ENCODE results near the gene DNAJB2. TPM values are rescaled to one million over a fixed set of nuclear protein-coding genes. Genes with fewer than 3 reads are reported as not detected.

Gene DNAJB2
- total RNA-seq, 1 donor from 2014 or later, result 92.8 TPM

DNA sequence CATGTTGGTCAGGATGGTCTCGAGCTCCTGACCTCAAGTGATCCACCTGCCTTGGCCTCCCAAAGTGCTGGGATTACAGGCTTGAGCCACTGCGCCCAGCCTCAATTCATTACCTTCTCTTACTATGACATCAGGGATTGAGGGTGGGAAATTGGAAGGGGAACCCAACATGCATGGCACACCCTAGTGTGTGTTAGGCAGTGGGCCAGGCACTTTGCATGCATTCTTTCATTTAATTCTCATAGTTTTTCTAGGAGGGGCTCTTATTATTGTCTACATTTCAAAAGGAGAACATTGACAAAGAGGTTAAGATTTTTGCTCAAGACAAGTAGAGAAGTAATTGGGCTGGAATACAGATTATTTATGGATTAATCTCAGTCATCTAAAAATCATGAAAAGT, 10.9 kb upstream of the DNAJB2 start:
- DNase-seq (ENCODE audit: extremely low spot score in 2 of 2), result no peak
- no peak for TF ChIP-seq POLR2AphosphoS5 (IDR thresholded peaks at IDR 0.05; ENCODE audit: insufficient read depth in 1 of 2, low read depth in 1 of 2)
- TF ChIP-seq POLR2A (IDR thresholded peaks at IDR 0.05), result no peak
- TF ChIP-seq, protein P1, sequence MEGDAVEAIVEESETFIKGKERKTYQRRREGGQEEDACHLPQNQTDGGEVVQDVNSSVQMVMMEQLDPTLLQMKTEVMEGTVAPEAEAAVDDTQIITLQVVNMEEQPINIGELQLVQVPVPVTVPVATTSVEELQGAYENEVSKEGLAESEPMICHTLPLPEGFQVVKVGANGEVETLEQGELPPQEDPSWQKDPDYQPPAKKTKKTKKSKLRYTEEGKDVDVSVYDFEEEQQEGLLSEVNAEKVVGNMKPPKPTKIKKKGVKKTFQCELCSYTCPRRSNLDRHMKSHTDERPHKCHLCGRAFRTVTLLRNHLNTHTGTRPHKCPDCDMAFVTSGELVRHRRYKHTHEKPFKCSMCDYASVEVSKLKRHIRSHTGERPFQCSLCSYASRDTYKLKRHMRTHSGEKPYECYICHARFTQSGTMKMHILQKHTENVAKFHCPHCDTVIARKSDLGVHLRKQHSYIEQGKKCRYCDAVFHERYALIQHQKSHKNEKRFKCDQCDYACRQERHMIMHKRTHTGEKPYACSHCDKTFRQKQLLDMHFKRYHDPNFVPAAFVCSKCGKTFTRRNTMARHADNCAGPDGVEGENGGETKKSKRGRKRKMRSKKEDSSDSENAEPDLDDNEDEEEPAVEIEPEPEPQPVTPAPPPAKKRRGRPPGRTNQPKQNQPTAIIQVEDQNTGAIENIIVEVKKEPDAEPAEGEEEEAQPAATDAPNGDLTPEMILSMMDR (IDR thresholded peaks at IDR 0.05), result no peak
- no peaks in the 10 kb centered on the region for H3K9me3 ChIP-seq
- H3K4me1 ChIP-seq, result no peaks in the 10 kb centered on the region
- no peaks in the 10 kb centered on the region for H3K27me3 ChIP-seq
- intact Hi-C loops (cut with DNase I), result no loop called here
- H3K27ac ChIP-seq, result no peak overlapping the region
- no peak overlapping the region for H3K4me3 ChIP-seq
- no peaks in the 10 kb centered on the region for H3K36me3 ChIP-seq

DNA sequence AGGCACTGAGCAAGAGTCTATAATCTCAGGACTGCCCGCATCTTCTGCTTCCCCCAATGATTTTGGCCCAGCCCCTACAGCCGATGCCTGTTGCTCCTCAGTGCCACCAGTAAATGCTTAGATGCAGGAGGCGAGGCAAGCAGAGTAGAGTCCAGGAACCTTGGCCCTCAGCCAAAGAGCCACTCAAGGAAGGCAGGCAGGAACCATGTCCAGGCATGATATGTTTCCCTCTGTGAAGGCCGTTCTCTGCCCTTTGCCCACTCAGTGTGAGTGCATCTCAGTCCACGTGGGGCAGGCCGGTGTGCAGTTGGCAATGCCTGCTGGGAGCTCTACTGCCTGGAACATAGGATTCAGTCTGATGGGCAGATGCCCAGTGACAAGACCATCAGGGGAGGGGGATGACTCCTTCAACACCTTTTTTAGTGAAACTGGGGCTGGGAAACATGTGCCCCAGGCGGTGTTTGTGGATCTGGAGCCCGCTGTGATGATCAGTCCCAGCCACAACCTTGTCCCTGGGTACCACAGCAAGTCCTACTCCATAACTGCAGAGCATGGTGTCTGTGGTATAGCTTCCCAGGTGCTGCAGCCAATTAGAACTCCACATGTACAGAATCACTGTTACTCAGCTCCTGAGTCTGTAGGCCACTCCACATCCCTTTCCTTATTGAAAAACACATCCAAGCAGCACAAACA, 9.7 kb upstream of the DNAJB2 start:
- DNase-seq (ENCODE audit: extremely low spot score in 2 of 2), result no peak
- no peaks in the 10 kb centered on the region for H3K36me3 ChIP-seq
- no peaks in the 10 kb centered on the region for H3K9me3 ChIP-seq
- no peak overlapping the region for H3K4me3 ChIP-seq
- H3K4me1 ChIP-seq, result no peaks in the 10 kb centered on the region
- intact Hi-C loops (cut with DNase I), result no loop called here
- H3K27me3 ChIP-seq, result no peaks in the 10 kb centered on the region
- no peak overlapping the region for H3K27ac ChIP-seq
- TF ChIP-seq POLR2AphosphoS5 (IDR thresholded peaks at IDR 0.05; ENCODE audit: insufficient read depth in 1 of 2, low read depth in 1 of 2) (no peak), POLR2A (IDR thresholded peaks at IDR 0.05) (no peak)
- TF ChIP-seq, protein P1 (IDR thresholded peaks at IDR 0.05), result no peak

DNA sequence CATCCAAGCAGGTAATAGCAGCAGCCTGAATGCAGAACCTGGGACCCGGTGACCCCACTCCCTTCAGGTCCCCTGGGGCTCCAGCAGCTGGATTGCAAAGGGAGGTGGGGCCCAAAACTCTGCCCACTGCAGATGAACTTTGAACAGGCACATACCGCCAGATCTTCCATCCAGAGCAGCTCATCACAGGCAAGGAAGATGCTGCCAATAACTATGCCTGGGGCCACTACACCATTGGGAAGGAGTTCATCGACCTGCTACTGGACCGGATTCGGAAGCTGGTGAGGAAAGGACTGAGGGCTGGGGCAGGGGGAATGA, 9.2 kb upstream of the DNAJB2 start:
- Histone ChIP-seq H3K4me1 (no peaks in the 10 kb centered on the region), H3K36me3 (no peaks in the 10 kb centered on the region), H3K9me3 (no peaks in the 10 kb centered on the region), H3K4me3 (no peak overlapping the region), H3K27me3 (no peaks in the 10 kb centered on the region), H3K27ac (no peak overlapping the region)
- intact Hi-C loops (cut with DNase I), result no loop called here
- TF ChIP-seq, protein P1 (IDR thresholded peaks at IDR 0.05), result no peak
- TF ChIP-seq POLR2A (IDR thresholded peaks at IDR 0.05) (no peak), POLR2AphosphoS5 (IDR thresholded peaks at IDR 0.05; ENCODE audit: insufficient read depth in 1 of 2, low read depth in 1 of 2) (no peak)
- DNase-seq (ENCODE audit: extremely low spot score in 2 of 2), result no peak

DNA sequence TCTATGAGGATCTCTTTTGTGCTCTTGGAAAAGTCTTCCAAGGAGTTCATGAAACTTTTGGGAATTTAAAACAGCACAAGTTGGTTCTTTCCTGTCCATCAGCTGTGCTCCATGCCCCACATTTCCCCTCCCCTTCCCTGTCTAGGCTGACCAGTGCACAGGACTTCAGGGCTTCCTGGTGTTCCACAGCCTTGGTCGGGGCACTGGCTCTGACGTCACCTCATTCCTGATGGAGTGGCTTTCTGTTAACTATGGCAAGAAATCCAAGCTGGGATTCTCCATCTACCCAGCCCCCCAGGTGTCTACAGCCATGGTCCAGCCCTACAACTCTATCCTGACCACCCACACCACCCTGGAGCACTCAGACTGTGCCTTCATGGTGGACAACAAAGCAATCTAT, 8.1 kb upstream of the DNAJB2 start:
- Histone ChIP-seq H3K27me3 (no peaks in the 10 kb centered on the region), H3K27ac (no peak overlapping the region), H3K4me3 (no peak overlapping the region), H3K4me1 (no peaks in the 10 kb centered on the region), H3K36me3 (no peaks in the 10 kb centered on the region), H3K9me3 (no peaks in the 10 kb centered on the region)
- TF ChIP-seq POLR2A (IDR thresholded peaks at IDR 0.05), result no peak
- TF ChIP-seq POLR2AphosphoS5 (IDR thresholded peaks at IDR 0.05; ENCODE audit: insufficient read depth in 1 of 2, low read depth in 1 of 2), result no peak
- TF ChIP-seq, protein P1 (IDR thresholded peaks at IDR 0.05), result no peak
- no peak for DNase-seq (ENCODE audit: extremely low spot score in 2 of 2)
- intact Hi-C loops (cut with DNase I), result no loop called here

DNA sequence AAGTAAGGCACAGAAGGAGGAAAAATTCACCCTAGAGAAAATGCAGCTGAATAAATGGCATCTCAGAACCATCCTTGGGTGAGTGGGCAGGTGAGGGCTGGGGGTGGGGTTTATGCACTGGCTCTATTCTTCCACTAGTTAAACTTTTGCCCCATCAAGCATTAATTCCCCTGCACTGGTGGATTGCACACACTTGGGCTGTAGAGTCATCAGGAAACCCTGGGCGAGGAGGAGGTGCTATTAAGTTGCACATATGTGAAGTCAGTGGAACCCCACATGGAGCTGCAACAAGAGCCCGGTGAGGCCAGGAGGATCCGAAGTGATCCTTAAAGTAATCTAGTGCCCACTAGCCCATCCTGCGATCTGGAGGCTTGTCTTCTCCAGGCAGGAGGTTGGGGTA, 6.8 kb upstream of the DNAJB2 start:
- H3K4me3 ChIP-seq, result no peak overlapping the region
- no peak overlapping the region for H3K27ac ChIP-seq
- intact Hi-C loops (cut with DNase I), result no loop called here
- H3K27me3 ChIP-seq, result no peaks in the 10 kb centered on the region
- H3K36me3 ChIP-seq, result no peaks in the 10 kb centered on the region
- no peak for TF ChIP-seq POLR2A (IDR thresholded peaks at IDR 0.05)
- no peak for TF ChIP-seq POLR2AphosphoS5 (IDR thresholded peaks at IDR 0.05; ENCODE audit: insufficient read depth in 1 of 2, low read depth in 1 of 2)
- TF ChIP-seq, protein P1 (IDR thresholded peaks at IDR 0.05), result no peak
- H3K9me3 ChIP-seq, result no peaks in the 10 kb centered on the region
- no peaks in the 10 kb centered on the region for H3K4me1 ChIP-seq
- DNase-seq (ENCODE audit: extremely low spot score in 2 of 2), result no peak

All from vagina (tissue), 2 donors.